HG03469 (cell line): ENCODE measurements around the gene IBA57.
"Not testable (repeated sequence)": the region's sequence is repeated elsewhere in the genome, so short reads cannot be mapped to it uniquely, and the experiment has no call there.

Source experiments
- ATAC-seq: cut with Tn5 transposase; IDR thresholded peaks from one replicate; pipeline ENCODE4 v1.9.1; 2021; ENCODE audit warnings: mild to moderate bottlenecking, moderate library complexity, moderate number of reproducible peaks; ENCODE audit not compliant: unreplicated experiment

Gene IBA57

GRCh38 chr1:228170666-228171065, 5.1 kb downstream of the IBA57 start:
- no peak for ATAC-seq

- ATAC-seq = no peak
These were observed 5.8 kb downstream of the IBA57 start for GRCh38 chr1:228171221-228171891.

GRCh38 chr1:228172591-228173527, 7.3 kb downstream of the IBA57 start:
- ATAC-seq = no peak

- not testable (repeated sequence) for ATAC-seq
These were observed 8.2 kb downstream of the IBA57 start for GRCh38 chr1:228173528-228174481.

GRCh38 chr1:228174482-228175315, 9.1 kb downstream of the IBA57 start:
- no peak for ATAC-seq

GRCh38 chr1:228175316-228176023, 9.9 kb downstream of the IBA57 start:
- no peak for ATAC-seq

- no peak for ATAC-seq
These were observed 10.4 kb downstream of the IBA57 start for GRCh38 chr1:228176024-228176395.

GRCh38 chr1:228176461-228177182, 11.0 kb downstream of the IBA57 start:
- no peak for ATAC-seq

GRCh38 chr1:228177183-228177475, 11.5 kb downstream of the IBA57 start:
- no peak for ATAC-seq

- ATAC-seq = no peak
These were observed 12.4 kb downstream of the IBA57 start for GRCh38 chr1:228177721-228178710.

- ATAC-seq = no peak
These were observed 13.4 kb downstream of the IBA57 start for GRCh38 chr1:228178737-228179684.

- no peak for ATAC-seq
These were observed 14.8 kb downstream of the IBA57 start for GRCh38 chr1:228180271-228180958.

- ATAC-seq = no peak
These were observed 15.5 kb downstream of the IBA57 start for GRCh38 chr1:228180959-228181644.

- no peak for ATAC-seq
These were observed 16.0 kb downstream of the IBA57 start for GRCh38 chr1:228181645-228182034.

- ATAC-seq = no peak
These were observed 16.9 kb downstream of the IBA57 start for GRCh38 chr1:228182296-228183030.
